Suprapubic skin (tissue), 3 donors: ENCODE data around the gene RAB11A.

Experiments used
- CTCF ChIP-seq, 2 donors: fragments of 200-600 bp in 1 of 2; fragments of 450-650 bp in 1 of 2; sonication (generic) in 1 of 2; IDR thresholded peaks; one replicate each; pipeline ENCODE4 v1.5.1; 2016 to 2019; ENCODE audit warnings: antibody characterized with exemption in 2 of 2, mild to moderate bottlenecking in 1 of 2, moderate library complexity in 1 of 2
- POLR2A ChIP-seq, 2 donors: fragments of 450-650 bp; IDR thresholded peaks; one replicate each; pipeline ENCODE4 v1.6.1; 2017; ENCODE audit warnings: antibody characterized with exemption in 2 of 2, mild to moderate bottlenecking in 2 of 2, moderate library complexity in 2 of 2

GRCh38 chr15:65913631-65914199 is 44.4 kb downstream of the RAB11A start:
- TF ChIP-seq CTCF (IDR thresholded peaks at IDR 0.05), result no peak
- TF ChIP-seq POLR2A (IDR thresholded peaks at IDR 0.05), result no peak
